ENCODE results near the gene ACSS1. TPM values are rescaled to one million over a fixed set of nuclear protein-coding genes. Genes with fewer than 3 reads are reported as not detected.

ACSS1 gene
- total RNA-seq, 1 donor = 1.4 TPM

GRCh38 chr20:24991897-24992486 is 65.9 kb downstream of the ACSS1 start:
- H3K9me3 ChIP-seq (ENCODE audit: low read depth, low read length) = no peaks in the 10 kb centered on the region
- DNase-seq (ENCODE audit: insufficient read length, low spot score, missing footprints) = no peak
- peaks cover 28% of the 10 kb centered on the region for H3K4me1 ChIP-seq (ENCODE audit: insufficient read depth, low read length)
- H2AFZ ChIP-seq (ENCODE audit: low read length) = peak overlapping the region; percentile 93
- no peak for TF ChIP-seq CTCF (IDR thresholded peaks at IDR 0.05; ENCODE audit: extremely low read depth, low read depth, low read length)
- H3K36me3 ChIP-seq (ENCODE audit: insufficient read depth, low read length) = no peaks in the 10 kb centered on the region
- peaks cover 55% of the 10 kb centered on the region for H3K79me2 ChIP-seq (ENCODE audit: insufficient read depth, low read length)
- peaks cover 10% of the 10 kb centered on the region for H4K20me1 ChIP-seq (ENCODE audit: insufficient read depth, low read length)
- H3K27me3 ChIP-seq (ENCODE audit: insufficient read depth, low read length) = peaks cover 5% of the 10 kb centered on the region
- peak overlapping the region; percentile 88 for H3K27ac ChIP-seq (ENCODE audit: low read depth, low read length)
- peak overlapping the region; percentile 90 for H3K4me2 ChIP-seq (ENCODE audit: insufficient read depth, low read length)
- H3K4me3 ChIP-seq (ENCODE audit: insufficient read depth, low read length) = peak overlapping the region; percentile 94

- Histone ChIP-seq H3K4me3 (ENCODE audit: insufficient read depth, low read length) (no peak overlapping the region), H3K79me2 (ENCODE audit: insufficient read depth, low read length) (peaks cover 66% of the 10 kb centered on the region), H3K9me3 (ENCODE audit: low read depth, low read length) (no peaks in the 10 kb centered on the region), H3K36me3 (ENCODE audit: insufficient read depth, low read length) (no peaks in the 10 kb centered on the region), H3K27ac (ENCODE audit: low read depth, low read length) (no peak overlapping the region), H4K20me1 (ENCODE audit: insufficient read depth, low read length) (peaks cover 19% of the 10 kb centered on the region), H3K4me2 (ENCODE audit: insufficient read depth, low read length) (peak overlapping the region; percentile 90), H3K4me1 (ENCODE audit: insufficient read depth, low read length) (peaks cover 28% of the 10 kb centered on the region), H3K27me3 (ENCODE audit: insufficient read depth, low read length) (no peaks in the 10 kb centered on the region), H2AFZ (ENCODE audit: low read length) (no peak overlapping the region)
- no peak for DNase-seq (ENCODE audit: insufficient read length, low spot score, missing footprints)
- no peak for TF ChIP-seq CTCF (IDR thresholded peaks at IDR 0.05; ENCODE audit: extremely low read depth, low read depth, low read length)
These were observed 67.1 kb downstream of the ACSS1 start for GRCh38 chr20:24990810-24991252.

- TF ChIP-seq CTCF (IDR thresholded peaks at IDR 0.05; ENCODE audit: extremely low read depth, low read depth, low read length) = no peak
- no peak overlapping the region for H2AFZ ChIP-seq (ENCODE audit: low read length)
- no peak overlapping the region for H3K27ac ChIP-seq (ENCODE audit: low read depth, low read length)
- H3K9me3 ChIP-seq (ENCODE audit: low read depth, low read length) = no peaks in the 10 kb centered on the region
- H3K4me3 ChIP-seq (ENCODE audit: insufficient read depth, low read length) = no peak overlapping the region
- peaks cover 80% of the 10 kb centered on the region for H3K79me2 ChIP-seq (ENCODE audit: insufficient read depth, low read length)
- peaks cover 24% of the 10 kb centered on the region for H3K4me1 ChIP-seq (ENCODE audit: insufficient read depth, low read length)
- no peak for DNase-seq (ENCODE audit: insufficient read length, low spot score, missing footprints)
- H3K27me3 ChIP-seq (ENCODE audit: insufficient read depth, low read length) = no peaks in the 10 kb centered on the region
- no peak overlapping the region for H3K4me2 ChIP-seq (ENCODE audit: insufficient read depth, low read length)
- peaks cover 28% of the 10 kb centered on the region for H4K20me1 ChIP-seq (ENCODE audit: insufficient read depth, low read length)
- H3K36me3 ChIP-seq (ENCODE audit: insufficient read depth, low read length) = no peaks in the 10 kb centered on the region
These were observed 68.8 kb downstream of the ACSS1 start for GRCh38 chr20:24989162-24989561.

GRCh38 chr20:24987873-24988835 is 69.8 kb downstream of the ACSS1 start:
- Histone ChIP-seq H3K4me3 (ENCODE audit: insufficient read depth, low read length) (no peak overlapping the region), H3K79me2 (ENCODE audit: insufficient read depth, low read length) (peaks cover 84% of the 10 kb centered on the region), H4K20me1 (ENCODE audit: insufficient read depth, low read length) (peaks cover 31% of the 10 kb centered on the region), H3K4me2 (ENCODE audit: insufficient read depth, low read length) (no peak overlapping the region), H3K9me3 (ENCODE audit: low read depth, low read length) (no peaks in the 10 kb centered on the region), H3K4me1 (ENCODE audit: insufficient read depth, low read length) (peaks cover 14% of the 10 kb centered on the region), H2AFZ (ENCODE audit: low read length) (no peak overlapping the region), H3K27me3 (ENCODE audit: insufficient read depth, low read length) (no peaks in the 10 kb centered on the region), H3K36me3 (ENCODE audit: insufficient read depth, low read length) (peaks cover 4% of the 10 kb centered on the region), H3K27ac (ENCODE audit: low read depth, low read length) (no peak overlapping the region)
- TF ChIP-seq CTCF (IDR thresholded peaks at IDR 0.05; ENCODE audit: extremely low read depth, low read depth, low read length) = no peak
- no peak for DNase-seq (ENCODE audit: insufficient read length, low spot score, missing footprints)
